ENCODE data around the gene MKX.

The MKX gene

GRCh38 chr10:27714349-27714748 lies 31.3 kb downstream of the MKX start:
- no peaks in the 10 kb centered on the region for H3K9me3 ChIP-seq (ENCODE audit: control extremely low read depth in 1 of 5, control insufficient read depth in 4 of 5, insufficient read depth in 2 of 5, low read depth in 1 of 5, low read length in 4 of 5)
- H3K36me3 ChIP-seq (ENCODE audit: control insufficient read depth in 4 of 4, insufficient read depth in 4 of 4, low read length in 3 of 4) = no peaks in the 10 kb centered on the region
- ChIA-PET CTCF (no interaction called here), POLR2A (no interaction called here)
- H3K4me3 ChIP-seq (ENCODE audit: control insufficient read depth in 1 of 7, extremely low read depth in 1 of 7, insufficient read depth in 4 of 7, low read depth in 2 of 7, low read length in 6 of 7) = peak overlapping the region in 2 of 7 experiments; percentile 27 to 28
- peaks cover 0 to 11% (median 4%) of the 10 kb centered on the region in 4 experiments for H3K4me1 ChIP-seq (ENCODE audit: control extremely low read depth in 1 of 4, control insufficient read depth in 4 of 4, insufficient read depth in 4 of 4, low read length in 3 of 4)
- peak overlapping the region in 1 of 2 experiments; percentile 11 for H3K27ac ChIP-seq (ENCODE audit: insufficient read depth in 1 of 2, low read depth in 1 of 2, low read length in 2 of 2, poor library complexity in 1 of 2, severe bottlenecking in 2 of 2)
- no CpG with 5 or more reads among the region's 4 CpGs for WGBS (ENCODE audit: insufficient coverage)
- peak in 2 of 3 donors; percentile 6 to 27 for DNase-seq
- H3K27me3 ChIP-seq (replicated peaks in 2 of 5; ENCODE audit: control insufficient read depth in 4 of 5, insufficient read depth in 5 of 5, low read length in 4 of 5) = no peaks in the 10 kb centered on the region

DNA sequence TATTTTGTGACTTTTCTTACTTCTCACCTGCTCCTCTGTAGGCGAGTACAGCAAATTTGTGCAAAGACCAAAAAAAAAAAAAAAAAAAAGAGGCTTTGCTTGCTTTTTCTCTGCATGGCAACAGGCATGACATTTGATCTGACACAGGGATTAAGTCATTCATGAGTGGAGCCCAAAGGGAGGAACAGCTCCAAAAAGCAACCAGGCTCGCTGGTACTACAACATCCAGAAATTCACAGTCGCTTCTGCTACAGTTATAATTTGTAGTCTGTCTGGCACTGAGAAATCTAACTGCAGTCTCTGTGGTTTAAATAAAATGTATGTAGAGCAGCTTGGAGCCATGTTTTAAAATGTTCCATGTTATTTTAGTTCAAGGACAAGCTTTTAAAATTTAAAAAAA lies 31.7 kb downstream of the MKX start:
- peaks cover 0 to 11% (median 4%) of the 10 kb centered on the region in 4 experiments for H3K4me1 ChIP-seq (ENCODE audit: control extremely low read depth in 1 of 4, control insufficient read depth in 4 of 4, insufficient read depth in 4 of 4, low read length in 3 of 4)
- ChIA-PET POLR2A (no interaction called here), CTCF (no interaction called here)
- no peaks in the 10 kb centered on the region for H3K9me3 ChIP-seq (ENCODE audit: control extremely low read depth in 1 of 5, control insufficient read depth in 4 of 5, insufficient read depth in 2 of 5, low read depth in 1 of 5, low read length in 4 of 5)
- peak; percentile 5 to 70 (median 36) for DNase-seq
- WGBS (ENCODE audit: insufficient coverage) = 75% methylated on average over 1 of the region's 3 CpGs
- H3K27ac ChIP-seq (ENCODE audit: insufficient read depth in 1 of 2, low read depth in 1 of 2, low read length in 2 of 2, poor library complexity in 1 of 2, severe bottlenecking in 2 of 2) = peak overlapping the region in 1 of 2 experiments; percentile 11
- no peaks in the 10 kb centered on the region for H3K36me3 ChIP-seq (ENCODE audit: control insufficient read depth in 4 of 4, insufficient read depth in 4 of 4, low read length in 3 of 4)
- peak overlapping the region in 2 of 7 experiments; percentile 27 to 28 for H3K4me3 ChIP-seq (ENCODE audit: control insufficient read depth in 1 of 7, extremely low read depth in 1 of 7, insufficient read depth in 4 of 7, low read depth in 2 of 7, low read length in 6 of 7)
- H3K27me3 ChIP-seq (replicated peaks in 2 of 5; ENCODE audit: control insufficient read depth in 4 of 5, insufficient read depth in 5 of 5, low read length in 4 of 5) = no peaks in the 10 kb centered on the region

- no peak for DNase-seq
- peaks cover 0 to 9% (median 4%) of the 10 kb centered on the region in 4 experiments for H3K4me1 ChIP-seq (ENCODE audit: control extremely low read depth in 1 of 4, control insufficient read depth in 4 of 4, insufficient read depth in 4 of 4, low read length in 3 of 4)
- no peak overlapping the region for H3K27ac ChIP-seq (ENCODE audit: insufficient read depth in 1 of 2, low read depth in 1 of 2, low read length in 2 of 2, poor library complexity in 1 of 2, severe bottlenecking in 2 of 2)
- ChIA-PET CTCF (interaction anchor here (0.7 kb wide), 1 partner anchor 14 kb away, joined by 3 read pairs; no protein-coding TSS in a partner anchor), POLR2A (interaction anchor here (0.7 kb wide), 1 partner anchor 15 kb away, joined by 3 read pairs; no protein-coding TSS in a partner anchor)
- H3K27me3 ChIP-seq (replicated peaks in 2 of 5; ENCODE audit: control insufficient read depth in 4 of 5, insufficient read depth in 5 of 5, low read length in 4 of 5) = no peaks in the 10 kb centered on the region
- no peaks in the 10 kb centered on the region for H3K9me3 ChIP-seq (ENCODE audit: control extremely low read depth in 1 of 5, control insufficient read depth in 4 of 5, insufficient read depth in 2 of 5, low read depth in 1 of 5, low read length in 4 of 5)
- no peak overlapping the region for H3K4me3 ChIP-seq (ENCODE audit: control insufficient read depth in 1 of 7, extremely low read depth in 1 of 7, insufficient read depth in 4 of 7, low read depth in 2 of 7, low read length in 6 of 7)
- H3K36me3 ChIP-seq (ENCODE audit: control insufficient read depth in 4 of 4, insufficient read depth in 4 of 4, low read length in 3 of 4) = no peaks in the 10 kb centered on the region
These were observed 35.6 kb downstream of the MKX start for GRCh38 chr10:27710014-27710413.

- no peak for DNase-seq
- H3K36me3 ChIP-seq (ENCODE audit: control insufficient read depth in 4 of 4, insufficient read depth in 4 of 4, low read length in 3 of 4) = no peaks in the 10 kb centered on the region
- CTCF ChIA-PET = no interaction called here
- peaks cover 0 to 5% (median 3%) of the 10 kb centered on the region in 4 experiments for H3K4me1 ChIP-seq (ENCODE audit: control extremely low read depth in 1 of 4, control insufficient read depth in 4 of 4, insufficient read depth in 4 of 4, low read length in 3 of 4)
- no peak overlapping the region for H3K4me3 ChIP-seq (ENCODE audit: control insufficient read depth in 1 of 7, extremely low read depth in 1 of 7, insufficient read depth in 4 of 7, low read depth in 2 of 7, low read length in 6 of 7)
- H3K9me3 ChIP-seq (ENCODE audit: control extremely low read depth in 1 of 5, control insufficient read depth in 4 of 5, insufficient read depth in 2 of 5, low read depth in 1 of 5, low read length in 4 of 5) = no peaks in the 10 kb centered on the region
- H3K27me3 ChIP-seq (replicated peaks in 2 of 5; ENCODE audit: control insufficient read depth in 4 of 5, insufficient read depth in 5 of 5, low read length in 4 of 5) = no peaks in the 10 kb centered on the region
- POLR2A ChIA-PET = interaction anchor here (0.7 kb wide), 1 partner anchor 15 kb away, joined by 3 read pairs; no protein-coding TSS in a partner anchor
- H3K27ac ChIP-seq (ENCODE audit: insufficient read depth in 1 of 2, low read depth in 1 of 2, low read length in 2 of 2, poor library complexity in 1 of 2, severe bottlenecking in 2 of 2) = no peak overlapping the region
- WGBS (ENCODE audit: insufficient coverage) = 100% methylated on average over 3 of the region's 3 CpGs
These were observed 36.3 kb downstream of the MKX start for GRCh38 chr10:27709304-27709703.

GRCh38 chr10:27701938-27702537 lies 43.6 kb downstream of the MKX start:
- ChIA-PET CTCF (interaction anchor here (1.4 kb wide), 1 partner anchor 22 kb away, joined by 4 read pairs; no protein-coding TSS in a partner anchor), POLR2A (no interaction called here)
- Histone ChIP-seq H3K4me1 (ENCODE audit: control extremely low read depth in 1 of 4, control insufficient read depth in 4 of 4, insufficient read depth in 4 of 4, low read length in 3 of 4) (no peaks in the 10 kb centered on the region), H3K27ac (ENCODE audit: insufficient read depth in 1 of 2, low read depth in 1 of 2, low read length in 2 of 2, poor library complexity in 1 of 2, severe bottlenecking in 2 of 2) (no peak overlapping the region), H3K27me3 (replicated peaks in 2 of 5; ENCODE audit: control insufficient read depth in 4 of 5, insufficient read depth in 5 of 5, low read length in 4 of 5) (no peaks in the 10 kb centered on the region), H3K9me3 (ENCODE audit: control extremely low read depth in 1 of 5, control insufficient read depth in 4 of 5, insufficient read depth in 2 of 5, low read depth in 1 of 5, low read length in 4 of 5) (no peaks in the 10 kb centered on the region), H3K4me3 (ENCODE audit: control insufficient read depth in 1 of 7, extremely low read depth in 1 of 7, insufficient read depth in 4 of 7, low read depth in 2 of 7, low read length in 6 of 7) (no peak overlapping the region), H3K36me3 (ENCODE audit: control insufficient read depth in 4 of 4, insufficient read depth in 4 of 4, low read length in 3 of 4) (no peaks in the 10 kb centered on the region)
- DNase-seq = no peak
- WGBS (ENCODE audit: insufficient coverage) = 100% methylated on average over 1 of the region's 3 CpGs

DNA sequence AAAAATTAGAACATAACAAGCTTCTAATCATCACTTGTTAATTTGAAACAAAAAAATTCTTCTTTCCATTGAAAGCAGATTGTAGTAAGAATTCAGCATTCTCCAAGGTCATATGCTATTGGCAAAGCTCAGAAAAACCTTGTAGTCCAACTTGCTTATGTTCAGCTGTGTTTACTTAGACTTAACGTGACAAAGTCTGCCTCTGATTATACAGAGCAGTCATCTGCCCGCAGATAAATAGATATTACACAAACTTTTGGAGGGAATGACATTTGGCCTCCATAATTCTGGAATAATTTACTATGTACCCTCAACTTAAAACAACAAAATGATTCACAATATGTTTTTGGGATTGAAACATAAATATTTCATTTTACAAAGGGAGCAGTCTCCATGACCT lies 45.8 kb downstream of the MKX start:
- no peak for DNase-seq
- Histone ChIP-seq H3K27ac (ENCODE audit: insufficient read depth in 1 of 2, low read depth in 1 of 2, low read length in 2 of 2, poor library complexity in 1 of 2, severe bottlenecking in 2 of 2) (no peak overlapping the region), H3K9me3 (ENCODE audit: control extremely low read depth in 1 of 5, control insufficient read depth in 4 of 5, insufficient read depth in 2 of 5, low read depth in 1 of 5, low read length in 4 of 5) (no peaks in the 10 kb centered on the region), H3K4me3 (ENCODE audit: control insufficient read depth in 1 of 7, extremely low read depth in 1 of 7, insufficient read depth in 4 of 7, low read depth in 2 of 7, low read length in 6 of 7) (no peak overlapping the region), H3K36me3 (ENCODE audit: control insufficient read depth in 4 of 4, insufficient read depth in 4 of 4, low read length in 3 of 4) (no peaks in the 10 kb centered on the region), H3K4me1 (ENCODE audit: control extremely low read depth in 1 of 4, control insufficient read depth in 4 of 4, insufficient read depth in 4 of 4, low read length in 3 of 4) (no peaks in the 10 kb centered on the region), H3K27me3 (replicated peaks in 2 of 5; ENCODE audit: control insufficient read depth in 4 of 5, insufficient read depth in 5 of 5, low read length in 4 of 5) (no peaks in the 10 kb centered on the region)
- no CpG with 5 or more reads among the region's 2 CpGs for WGBS (ENCODE audit: insufficient coverage)
- ChIA-PET POLR2A (no interaction called here), CTCF (no interaction called here)

GRCh38 chr10:27698961-27699360 lies 46.7 kb downstream of the MKX start:
- H3K36me3 ChIP-seq (ENCODE audit: control insufficient read depth in 4 of 4, insufficient read depth in 4 of 4, low read length in 3 of 4) = no peaks in the 10 kb centered on the region
- CTCF ChIA-PET = no interaction called here
- no peaks in the 10 kb centered on the region for H3K27me3 ChIP-seq (replicated peaks in 2 of 5; ENCODE audit: control insufficient read depth in 4 of 5, insufficient read depth in 5 of 5, low read length in 4 of 5)
- WGBS (ENCODE audit: insufficient coverage) = 100% methylated on average over 1 of the region's 2 CpGs
- H3K27ac ChIP-seq (ENCODE audit: insufficient read depth in 1 of 2, low read depth in 1 of 2, low read length in 2 of 2, poor library complexity in 1 of 2, severe bottlenecking in 2 of 2) = no peak overlapping the region
- POLR2A ChIA-PET = no interaction called here
- no peaks in the 10 kb centered on the region for H3K9me3 ChIP-seq (ENCODE audit: control extremely low read depth in 1 of 5, control insufficient read depth in 4 of 5, insufficient read depth in 2 of 5, low read depth in 1 of 5, low read length in 4 of 5)
- H3K4me3 ChIP-seq (ENCODE audit: control insufficient read depth in 1 of 7, extremely low read depth in 1 of 7, insufficient read depth in 4 of 7, low read depth in 2 of 7, low read length in 6 of 7) = no peak overlapping the region
- no peak for DNase-seq
- H3K4me1 ChIP-seq (ENCODE audit: control extremely low read depth in 1 of 4, control insufficient read depth in 4 of 4, insufficient read depth in 4 of 4, low read length in 3 of 4) = no peaks in the 10 kb centered on the region
